HCT116 (cell line): ENCODE measurements around the gene GDE1. TPM values are rescaled to one million over a fixed set of nuclear protein-coding genes. Genes with fewer than 3 reads are reported as not detected.

Experiments
- ATAC-seq: fragments of 200-7000 bp; cut with Tn5 transposase; 2 replicates; pipeline ENCODE4 v1.9.1; 2020; ENCODE audit warnings: mild to moderate bottlenecking, moderate library complexity
- BruUV-seq: library from RNA; stranded (reverse); fragments of 400-500 nt; replicated peaks from 2 replicates; lab custom pipeline; 2021; lab: Mats Ljungman, UMichigan
- CTCF ChIA-PET: fragments of 300-600 bp; sonication (Branson Sonifier 250); formaldehyde crosslinking; loops from one replicate; lab custom pipeline; 2021; ENCODE audit warnings: antibody characterized with exemption; lab: Charles Lee
- POLR2A ChIA-PET: fragments of 300-600, 350-600 bp; sonication (Branson Sonifier 250); formaldehyde crosslinking; loops from one replicate; lab custom pipeline; 2021; ENCODE audit warnings: antibody characterized with exemption; lab: Charles Lee
- RAD21 ChIA-PET, 2 experiments: fragments of 300-600 bp; sonication (Branson Sonifier 250); formaldehyde crosslinking; loops; one replicate each; lab custom pipeline; 2023; ENCODE audit warnings: low total read pairs in 2 of 2; ENCODE audit not compliant: uncharacterized antibody in 2 of 2, unreplicated experiment in 2 of 2, low non-redundant PET in 1 of 2; lab: Charles Lee
- DNase-seq: peaks from one replicate; pipeline ENCODE4 v3.0.0-alpha.2; 2010; ENCODE audit warnings: low read depth, low spot score
- H2AFZ ChIP-seq: fragments of 200-600 bp; shearing (Covaris generic), sonication (generic); 2 replicates; pipeline ENCODE4 v1.6.1; 2017; ENCODE audit warnings: low read depth, mixed run types, mixed read lengths, antibody characterized with exemption, low read length; ENCODE audit not compliant: poor library complexity, severe bottlenecking
- H3K27ac ChIP-seq: 2 replicates; pipeline ENCODE4 v1.5.1; 2012; ENCODE audit warnings: low read depth, low read length
- H3K27me3 ChIP-seq: fragments of 200-600 bp; sonication (generic); 2 replicates; pipeline ENCODE4 v1.6.1; 2016; ENCODE audit warnings: mixed run types, low read length, mixed read lengths; ENCODE audit not compliant: insufficient read depth
- H3K36me3 ChIP-seq, 2 experiments: fragments of 200-500 bp in 1 of 2; fragments of 200-600 bp in 1 of 2; sonication (Bioruptor generic) in 1 of 2; sonication (generic) in 1 of 2; 2 replicates each; pipeline versions ENCODE4 v1.5.1 to v1.6.1; 2014 to 2016; ENCODE audit warnings: low read length in 2 of 2, inconsistent platforms in 1 of 2, mixed read lengths in 1 of 2, mixed run types in 1 of 2; ENCODE audit not compliant: insufficient read depth in 2 of 2, control insufficient read depth in 1 of 2
- H3K4me1 ChIP-seq, 2 experiments: fragments of 200-600 bp in 1 of 2; sonication (generic) in 1 of 2; 2 replicates each; pipeline versions ENCODE4 v1.5.1 to v1.6.1; 2012 to 2017; ENCODE audit warnings: low read length in 2 of 2, inconsistent platforms in 1 of 2, mild to moderate bottlenecking in 1 of 2, mixed read lengths in 1 of 2, mixed run types in 1 of 2, moderate library complexity in 1 of 2; ENCODE audit not compliant: insufficient read depth in 2 of 2, control insufficient read depth in 1 of 2
- H3K4me2 ChIP-seq: fragments of 200-600 bp; sonication (generic); 2 replicates; pipeline ENCODE4 v1.6.1; 2017; ENCODE audit warnings: mixed run types, low read length, mixed read lengths
- H3K4me3 ChIP-seq, 2 experiments: fragments of 200-600 bp in 1 of 2; sonication (generic) in 1 of 2; replicated peaks in 1 of 2; 2 replicates each; pipeline ENCODE4 v1.5.1; 2011 to 2016; ENCODE audit warnings: low read length in 2 of 2, control low read depth in 1 of 2, low read depth in 1 of 2, mild to moderate bottlenecking in 1 of 2, mixed read lengths in 1 of 2, mixed run types in 1 of 2
- H3K79me2 ChIP-seq: fragments of 200-600 bp; sonication (generic); 2 replicates; pipeline ENCODE4 v1.6.1; 2017; ENCODE audit warnings: mild to moderate bottlenecking, mixed run types, low read length, moderate library complexity, mixed read lengths; ENCODE audit not compliant: insufficient read depth
- H3K9ac ChIP-seq: fragments of 200-600 bp; sonication (generic); 2 replicates; pipeline ENCODE4 v1.6.1; 2016; ENCODE audit warnings: low read length, mixed read lengths
- H3K9me2 ChIP-seq: fragments of 200-600 bp; sonication (generic), shearing (Covaris generic); 2 replicates; pipeline ENCODE4 v1.6.1; 2017; ENCODE audit warnings: mixed run types, mild to moderate bottlenecking, moderate library complexity; ENCODE audit not compliant: insufficient read depth
- H3K9me3 ChIP-seq, 2 experiments: fragments of 200-500 bp in 1 of 2; fragments of 200-600 bp in 1 of 2; sonication (Bioruptor generic) in 1 of 2; sonication (generic) in 1 of 2; 2 replicates each; pipeline ENCODE4 v1.6.1; 2014 to 2017; ENCODE audit warnings: low read length in 2 of 2, mixed read lengths in 2 of 2, inconsistent platforms in 1 of 2, low read depth in 1 of 2, mild to moderate bottlenecking in 1 of 2, mixed run types in 1 of 2, moderate library complexity in 1 of 2; ENCODE audit not compliant: control insufficient read depth in 1 of 2, insufficient read depth in 1 of 2
- H4K20me1 ChIP-seq: fragments of 200-600 bp; sonication (generic), shearing (Covaris generic); 2 replicates; pipeline ENCODE4 v1.6.1; 2017; ENCODE audit warnings: mixed run types, mild to moderate bottlenecking, moderate library complexity; ENCODE audit not compliant: insufficient read depth
- CBX3 ChIP-seq: IDR thresholded peaks from 2 replicates; pipeline ENCODE4 v1.6.1; 2012; ENCODE audit warnings: low read depth
- CEBPB ChIP-seq: IDR thresholded peaks from 2 replicates; pipeline ENCODE4 v1.6.1; 2012; ENCODE audit warnings: low read depth
- EGR1 ChIP-seq: IDR thresholded peaks from 2 replicates; pipeline ENCODE4 v1.6.1; 2012; ENCODE audit warnings: low read depth
- ELF1 ChIP-seq: IDR thresholded peaks from 2 replicates; pipeline ENCODE4 v1.6.1; 2012; ENCODE audit warnings: low read depth, borderline replicate concordance
- EZH2 ChIP-seq: fragments of 200-600 bp; sonication (generic); IDR thresholded peaks from 2 replicates; pipeline ENCODE4 v1.6.1; 2017; ENCODE audit warnings: antibody characterized with exemption, mixed run types
- EZH2phosphoT487 ChIP-seq: fragments of 200-600 bp; IDR thresholded peaks from 2 replicates; pipeline ENCODE4 v1.6.1; 2018; ENCODE audit warnings: antibody characterized with exemption, borderline replicate concordance
- FOSL1 ChIP-seq: IDR thresholded peaks from 2 replicates; pipeline ENCODE4 v1.6.1; 2012; ENCODE audit warnings: low read depth
- JUND ChIP-seq: IDR thresholded peaks from 2 replicates; pipeline ENCODE4 v1.6.1; 2012
- POLR2A ChIP-seq: IDR thresholded peaks from 2 replicates; pipeline ENCODE4 v1.7.0; 2011; ENCODE audit warnings: borderline replicate concordance; ENCODE audit not compliant: insufficient read depth, insufficient read length; ENCODE audit errors: extremely low read depth
- SIN3A ChIP-seq: IDR thresholded peaks from 2 replicates; pipeline ENCODE4 v1.6.1; 2012; ENCODE audit warnings: low read depth
- TCF7L2 ChIP-seq: IDR thresholded peaks from 2 replicates; pipeline ENCODE4 v1.7.0; 2011; ENCODE audit warnings: borderline replicate concordance, inconsistent platforms; ENCODE audit not compliant: insufficient read depth, insufficient read length; ENCODE audit errors: extremely low read depth
- ZFX ChIP-seq: fragments of 450-650 bp; IDR thresholded peaks from 2 replicates; pipeline ENCODE4 v1.6.1; 2017
- intact Hi-C: fragments of 100-400 bp; cut with micrococcal nuclease; formaldehyde crosslinking; loops from 2 replicates; pipeline ENCODE4 v1.10.0; 2022
- total RNA-seq: library from RNA; stranded (reverse); gene quantifications from one replicate; pipeline ENCODE4 v1.2.1, GENCODE V29; 2021; ENCODE audit not compliant: unreplicated experiment
- TF ChIP-seq, protein P1 (sequence below): IDR thresholded peaks from 2 replicates; pipeline ENCODE4 v1.6.1; 2011; ENCODE audit warnings: mild to moderate bottlenecking, low read length, moderate library complexity; ENCODE audit not compliant: insufficient replicate concordance; ENCODE audit errors: extremely low read depth
- TF ChIP-seq, protein P2 (sequence below): IDR thresholded peaks from 2 replicates; pipeline ENCODE4 v1.6.1; 2012
- TF ChIP-seq, protein P3 (sequence below), 3 experiments: fragments of 200-600 bp in 1 of 3; sonication (generic) in 1 of 3; IDR thresholded peaks in 2 of 3; conservative IDR thresholded peaks in 1 of 3; 2 replicates each; pipeline ENCODE4 v1.5.1; 2012 to 2017; ENCODE audit warnings: low read depth in 2 of 3, low read length in 2 of 3, antibody characterized with exemption in 1 of 3, borderline replicate concordance in 1 of 3, control low read depth in 1 of 3, mild to moderate bottlenecking in 1 of 3, mixed read lengths in 1 of 3, mixed run types in 1 of 3, moderate library complexity in 1 of 3; ENCODE audit not compliant: insufficient read depth in 1 of 3
- TF ChIP-seq, protein P4 (sequence below): IDR thresholded peaks from 2 replicates; pipeline ENCODE4 v1.6.1; 2012
- TF ChIP-seq, protein P5 (sequence below): IDR thresholded peaks from 2 replicates; pipeline ENCODE4 v1.6.1; 2012; ENCODE audit warnings: low read depth

The GDE1 gene
- total RNA-seq, 1 experiment from 2014 or later, result 47.1 TPM

DNA sequence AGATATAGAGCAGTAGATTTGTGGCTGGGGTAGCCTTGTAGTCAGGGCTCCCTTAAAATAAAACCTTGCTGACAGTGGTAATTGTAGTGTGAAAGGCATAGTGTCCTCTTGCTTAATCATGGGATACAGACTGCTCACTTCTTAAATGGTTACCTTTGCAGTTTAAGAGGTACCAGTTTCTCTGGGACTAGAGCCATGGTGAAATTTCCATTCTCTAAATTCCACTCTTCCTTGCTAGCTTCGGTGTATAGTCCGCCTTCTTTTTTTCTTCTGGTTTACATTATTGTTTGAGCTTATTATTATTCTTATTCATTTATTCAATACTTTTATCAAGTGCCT, 3.5 kb upstream of the GDE1 start:
- ChIA-PET RAD21 (no interaction called here), POLR2A (interaction anchor here (1.1 kb wide), 1 partner anchor 31 kb away, joined by 5 read pairs; the partner anchor contains the start of gene VPS35L), CTCF (no interaction called here)
- Histone ChIP-seq H3K27ac (no peak overlapping the region), H3K79me2 (peaks cover 49% of the 10 kb centered on the region), H3K36me3 (peaks cover 6 to 14% of the 10 kb centered on the region in 2 experiments), H3K9ac (no peak overlapping the region), H3K9me3 (no peaks in the 10 kb centered on the region), H3K4me2 (peak overlapping the region; percentile 85), H4K20me1 (no peaks in the 10 kb centered on the region), H3K4me3 (peak overlapping the region in 1 of 2 experiments; percentile 94; a peak in 1 of 4 replicates), H3K9me2 (no peaks in the 10 kb centered on the region), H2AFZ (no peak overlapping the region), H3K4me1 (peaks cover 12 to 35% of the 10 kb centered on the region in 2 experiments), H3K27me3 (no peaks in the 10 kb centered on the region)
- BruUV-seq, result no TSS peak
- ATAC-seq, result no peak
- intact Hi-C loops, result no loop called here
- no peak for DNase-seq
- no peak for TF ChIP-seq FOSL1
- no peak for TF ChIP-seq SIN3A
- TF ChIP-seq, protein P1, sequence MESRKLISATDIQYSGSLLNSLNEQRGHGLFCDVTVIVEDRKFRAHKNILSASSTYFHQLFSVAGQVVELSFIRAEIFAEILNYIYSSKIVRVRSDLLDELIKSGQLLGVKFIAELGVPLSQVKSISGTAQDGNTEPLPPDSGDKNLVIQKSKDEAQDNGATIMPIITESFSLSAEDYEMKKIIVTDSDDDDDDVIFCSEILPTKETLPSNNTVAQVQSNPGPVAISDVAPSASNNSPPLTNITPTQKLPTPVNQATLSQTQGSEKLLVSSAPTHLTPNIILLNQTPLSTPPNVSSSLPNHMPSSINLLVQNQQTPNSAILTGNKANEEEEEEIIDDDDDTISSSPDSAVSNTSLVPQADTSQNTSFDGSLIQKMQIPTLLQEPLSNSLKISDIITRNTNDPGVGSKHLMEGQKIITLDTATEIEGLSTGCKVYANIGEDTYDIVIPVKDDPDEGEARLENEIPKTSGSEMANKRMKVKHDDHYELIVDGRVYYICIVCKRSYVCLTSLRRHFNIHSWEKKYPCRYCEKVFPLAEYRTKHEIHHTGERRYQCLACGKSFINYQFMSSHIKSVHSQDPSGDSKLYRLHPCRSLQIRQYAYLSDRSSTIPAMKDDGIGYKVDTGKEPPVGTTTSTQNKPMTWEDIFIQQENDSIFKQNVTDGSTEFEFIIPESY, result no peak
- no peak for TF ChIP-seq CEBPB
- no peak for TF ChIP-seq EGR1
- TF ChIP-seq EZH2, result no peak
- TF ChIP-seq TCF7L2, result no peak
- no peak for TF ChIP-seq JUND
- TF ChIP-seq, protein P2, sequence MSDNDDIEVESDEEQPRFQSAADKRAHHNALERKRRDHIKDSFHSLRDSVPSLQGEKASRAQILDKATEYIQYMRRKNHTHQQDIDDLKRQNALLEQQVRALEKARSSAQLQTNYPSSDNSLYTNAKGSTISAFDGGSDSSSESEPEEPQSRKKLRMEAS, result no peak
- TF ChIP-seq CBX3, result no peak
- no peak for TF ChIP-seq ELF1
- TF ChIP-seq, protein P3, sequence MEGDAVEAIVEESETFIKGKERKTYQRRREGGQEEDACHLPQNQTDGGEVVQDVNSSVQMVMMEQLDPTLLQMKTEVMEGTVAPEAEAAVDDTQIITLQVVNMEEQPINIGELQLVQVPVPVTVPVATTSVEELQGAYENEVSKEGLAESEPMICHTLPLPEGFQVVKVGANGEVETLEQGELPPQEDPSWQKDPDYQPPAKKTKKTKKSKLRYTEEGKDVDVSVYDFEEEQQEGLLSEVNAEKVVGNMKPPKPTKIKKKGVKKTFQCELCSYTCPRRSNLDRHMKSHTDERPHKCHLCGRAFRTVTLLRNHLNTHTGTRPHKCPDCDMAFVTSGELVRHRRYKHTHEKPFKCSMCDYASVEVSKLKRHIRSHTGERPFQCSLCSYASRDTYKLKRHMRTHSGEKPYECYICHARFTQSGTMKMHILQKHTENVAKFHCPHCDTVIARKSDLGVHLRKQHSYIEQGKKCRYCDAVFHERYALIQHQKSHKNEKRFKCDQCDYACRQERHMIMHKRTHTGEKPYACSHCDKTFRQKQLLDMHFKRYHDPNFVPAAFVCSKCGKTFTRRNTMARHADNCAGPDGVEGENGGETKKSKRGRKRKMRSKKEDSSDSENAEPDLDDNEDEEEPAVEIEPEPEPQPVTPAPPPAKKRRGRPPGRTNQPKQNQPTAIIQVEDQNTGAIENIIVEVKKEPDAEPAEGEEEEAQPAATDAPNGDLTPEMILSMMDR (IDR thresholded peaks at IDR 0.05 in 2 of 3, conservative IDR thresholded peaks at IDR 0.05 in 1 of 3; ENCODE audit: borderline replicate concordance in 1 of 3, insufficient read depth in 1 of 3, low read depth in 2 of 3, low read length in 2 of 3), result no peak
- TF ChIP-seq ZFX, result no peak
- TF ChIP-seq POLR2A, result no peak
- TF ChIP-seq, protein P4, sequence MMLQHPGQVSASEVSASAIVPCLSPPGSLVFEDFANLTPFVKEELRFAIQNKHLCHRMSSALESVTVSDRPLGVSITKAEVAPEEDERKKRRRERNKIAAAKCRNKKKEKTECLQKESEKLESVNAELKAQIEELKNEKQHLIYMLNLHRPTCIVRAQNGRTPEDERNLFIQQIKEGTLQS, result no peak
- TF ChIP-seq, protein P5, sequence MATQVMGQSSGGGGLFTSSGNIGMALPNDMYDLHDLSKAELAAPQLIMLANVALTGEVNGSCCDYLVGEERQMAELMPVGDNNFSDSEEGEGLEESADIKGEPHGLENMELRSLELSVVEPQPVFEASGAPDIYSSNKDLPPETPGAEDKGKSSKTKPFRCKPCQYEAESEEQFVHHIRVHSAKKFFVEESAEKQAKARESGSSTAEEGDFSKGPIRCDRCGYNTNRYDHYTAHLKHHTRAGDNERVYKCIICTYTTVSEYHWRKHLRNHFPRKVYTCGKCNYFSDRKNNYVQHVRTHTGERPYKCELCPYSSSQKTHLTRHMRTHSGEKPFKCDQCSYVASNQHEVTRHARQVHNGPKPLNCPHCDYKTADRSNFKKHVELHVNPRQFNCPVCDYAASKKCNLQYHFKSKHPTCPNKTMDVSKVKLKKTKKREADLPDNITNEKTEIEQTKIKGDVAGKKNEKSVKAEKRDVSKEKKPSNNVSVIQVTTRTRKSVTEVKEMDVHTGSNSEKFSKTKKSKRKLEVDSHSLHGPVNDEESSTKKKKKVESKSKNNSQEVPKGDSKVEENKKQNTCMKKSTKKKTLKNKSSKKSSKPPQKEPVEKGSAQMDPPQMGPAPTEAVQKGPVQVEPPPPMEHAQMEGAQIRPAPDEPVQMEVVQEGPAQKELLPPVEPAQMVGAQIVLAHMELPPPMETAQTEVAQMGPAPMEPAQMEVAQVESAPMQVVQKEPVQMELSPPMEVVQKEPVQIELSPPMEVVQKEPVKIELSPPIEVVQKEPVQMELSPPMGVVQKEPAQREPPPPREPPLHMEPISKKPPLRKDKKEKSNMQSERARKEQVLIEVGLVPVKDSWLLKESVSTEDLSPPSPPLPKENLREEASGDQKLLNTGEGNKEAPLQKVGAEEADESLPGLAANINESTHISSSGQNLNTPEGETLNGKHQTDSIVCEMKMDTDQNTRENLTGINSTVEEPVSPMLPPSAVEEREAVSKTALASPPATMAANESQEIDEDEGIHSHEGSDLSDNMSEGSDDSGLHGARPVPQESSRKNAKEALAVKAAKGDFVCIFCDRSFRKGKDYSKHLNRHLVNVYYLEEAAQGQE, result no peak
- no peak for TF ChIP-seq EZH2phosphoT487
